Measurements from ENCODE around the gene HECW1. TPM values are rescaled to one million over a fixed set of nuclear protein-coding genes. Genes with fewer than 3 reads are reported as not detected.

HECW1 gene
- total and polyA plus RNA-seq, 2 of the 8 experiments (the other 6 are each of a cell fraction or from before 2014, with no cell fraction given): 2.9 to 12.7 TPM

DNA sequence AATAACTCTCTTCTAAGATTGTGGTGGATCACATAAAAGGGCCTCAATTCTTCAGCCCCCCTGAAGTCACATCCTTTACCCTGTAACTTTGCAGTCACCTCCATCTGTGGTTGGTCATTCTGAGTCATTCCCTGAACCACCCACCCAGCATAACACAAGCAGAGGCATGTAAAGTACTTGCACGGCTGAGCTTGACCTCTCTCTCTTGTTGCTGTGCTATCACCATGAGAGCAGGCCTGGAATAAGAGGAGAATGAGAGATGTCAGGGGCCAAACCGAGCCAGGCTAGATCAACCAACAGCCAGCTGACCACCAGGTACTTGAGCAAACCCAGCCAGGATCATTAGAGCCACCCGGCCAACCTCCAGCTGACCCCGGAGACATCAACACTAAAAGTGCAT lies 457.0 kb downstream of the HECW1 start (continued):
- TF ChIP-seq RXRA (IDR thresholded peaks at IDR 0.05; ENCODE audit: insufficient read depth, low read depth, low read length) (no peak), SRF (IDR thresholded peaks at IDR 0.05; ENCODE audit: low read depth, low read length) (no peak), CHD2 (IDR thresholded peaks at IDR 0.05; ENCODE audit: low read length) (no peak)

All from H1 (cell line).